DMS153 treated with DMSO at 0.1 percent for 48 hours (cell line): ENCODE results near the gene NDUFA6.
"Not testable (repeated sequence)": the region's sequence is repeated elsewhere in the genome, so short reads cannot be mapped to it uniquely, and the experiment has no call there.

Experiments used
- DNase-seq: peaks from one replicate; lab custom pipeline; 2025; ENCODE audit not compliant: unreplicated experiment; lab: John Stamatoyannopoulos, UW

NDUFA6 gene

GRCh38 chr22:42072606-42073330 is 17.8 kb downstream of the NDUFA6 start:
- no peak for DNase-seq

GRCh38 chr22:42071508-42071907 is 19.1 kb downstream of the NDUFA6 start:
- DNase-seq = not testable (repeated sequence)

GRCh38 chr22:42070517-42071422 is 19.8 kb downstream of the NDUFA6 start, which contains the start of gene NAGA:
Gene NAGA, minus strand, starts transcription at chr22:42070812. Its CDS starts 515 bp downstream, at chr22:42070297.
- peak; percentile 92 for DNase-seq

- DNase-seq = no peak
Measured at GRCh38 chr22:42069801-42070516, 20.6 kb downstream of the NDUFA6 start.

GRCh38 chr22:42068291-42068690 is 22.3 kb downstream of the NDUFA6 start:
- DNase-seq = no peak

- no peak for DNase-seq
Measured at GRCh38 chr22:42067671-42068251, 22.8 kb downstream of the NDUFA6 start.

- DNase-seq = no peak
Measured at GRCh38 chr22:42066937-42067336, 23.6 kb downstream of the NDUFA6 start.

GRCh38 chr22:42066126-42066761 is 24.3 kb downstream of the NDUFA6 start:
- no peak for DNase-seq

GRCh38 chr22:42065438-42066125 is 25.0 kb downstream of the NDUFA6 start:
- DNase-seq = no peak

- DNase-seq = no peak
Measured at GRCh38 chr22:42064629-42065028, 25.9 kb downstream of the NDUFA6 start.

- no peak for DNase-seq
Measured at GRCh38 chr22:42062506-42063170, 27.9 kb downstream of the NDUFA6 start.

GRCh38 chr22:42061041-42061440 is 29.5 kb downstream of the NDUFA6 start:
- DNase-seq = no peak

GRCh38 chr22:42060489-42060888 is 30.1 kb downstream of the NDUFA6 start:
- DNase-seq = no peak

GRCh38 chr22:42056757-42057511 is 33.6 kb downstream of the NDUFA6 start:
- DNase-seq = no peak

- no peak for DNase-seq
Measured at GRCh38 chr22:42052765-42053164, 37.8 kb downstream of the NDUFA6 start.

- DNase-seq = no peak
Measured at GRCh38 chr22:42050641-42051180, 39.9 kb downstream of the NDUFA6 start.

- no peak for DNase-seq
Measured at GRCh38 chr22:42041784-42042183, 48.8 kb downstream of the NDUFA6 start.

- DNase-seq = no peak
Measured at GRCh38 chr22:42039271-42039670, 51.3 kb downstream of the NDUFA6 start.
